Fibroblast of lung (primary cell): Measurements from ENCODE around the gene DNAL4.

ENCODE experiments used
- CTCF ChIP-seq, 2 donors: IDR thresholded peaks in 1 of 2; conservative IDR thresholded peaks in 1 of 2; 1 replicate in 1 of 2; 2 replicates in 1 of 2; pipeline ENCODE4 v1.5.1; 2011 to 2012; ENCODE audit warnings: low read length in 2 of 2, control low read depth in 1 of 2, inconsistent platforms in 1 of 2, low read depth in 1 of 2, mild to moderate bottlenecking in 1 of 2
- EZH2 ChIP-seq: IDR thresholded peaks from 2 replicates; pipeline ENCODE4 v1.5.1; 2012; ENCODE audit warnings: low read length, control low read depth, mild to moderate bottlenecking; ENCODE audit errors: missing control alignments

- no peak for TF ChIP-seq CTCF (conservative IDR thresholded peaks at IDR 0.05 in 1 of 2, IDR thresholded peaks at IDR 0.05 in 1 of 2; ENCODE audit: low read depth in 1 of 2, low read length in 2 of 2)
- TF ChIP-seq EZH2, result no peak
These were observed 36.5 kb downstream of the DNAL4 start for GRCh38 chr22:38757464-38757757.
